K562 (cell line): ENCODE data around the gene IDUA.

Experiments used
- CEBPB ChIP-seq: fragments of 450-650 bp; IDR thresholded peaks from 2 replicates; pipeline ENCODE4 v1.6.1; 2016; ENCODE audit warnings: missing genetic modification characterization, missing compliant biosample characterization
- EZH2 ChIP-seq: IDR thresholded peaks from 2 replicates; pipeline ENCODE4 v1.6.1; 2012; ENCODE audit warnings: low read depth, mild to moderate bottlenecking, inconsistent platforms, low read length, borderline replicate concordance
- HCFC1 ChIP-seq: IDR thresholded peaks from 2 replicates; pipeline ENCODE4 v1.6.1; 2012; ENCODE audit warnings: low read depth, low read length, improper control_type of control experiment
- HNRNPK ChIP-seq: fragments of 200-400 bp; formaldehyde crosslinking; IDR thresholded peaks from one replicate; pipeline ENCODE4 v1.6.1; 2018; ENCODE audit warnings: mild to moderate bottlenecking, low read depth, low read length; ENCODE audit not compliant: poor library complexity, severe bottlenecking
- TF ChIP-seq, protein P1 (sequence below), 2 experiments: fragments of 450-650 bp in 1 of 2; IDR thresholded peaks; 2 replicates each; pipeline ENCODE4 v1.6.1; 2011 to 2017; ENCODE audit warnings: low read depth in 2 of 2, antibody characterized with exemption in 1 of 2, borderline replicate concordance in 1 of 2, low read length in 1 of 2, mild to moderate bottlenecking in 1 of 2, mixed read lengths in 1 of 2; ENCODE audit not compliant: control insufficient read depth in 1 of 2

DNA sequence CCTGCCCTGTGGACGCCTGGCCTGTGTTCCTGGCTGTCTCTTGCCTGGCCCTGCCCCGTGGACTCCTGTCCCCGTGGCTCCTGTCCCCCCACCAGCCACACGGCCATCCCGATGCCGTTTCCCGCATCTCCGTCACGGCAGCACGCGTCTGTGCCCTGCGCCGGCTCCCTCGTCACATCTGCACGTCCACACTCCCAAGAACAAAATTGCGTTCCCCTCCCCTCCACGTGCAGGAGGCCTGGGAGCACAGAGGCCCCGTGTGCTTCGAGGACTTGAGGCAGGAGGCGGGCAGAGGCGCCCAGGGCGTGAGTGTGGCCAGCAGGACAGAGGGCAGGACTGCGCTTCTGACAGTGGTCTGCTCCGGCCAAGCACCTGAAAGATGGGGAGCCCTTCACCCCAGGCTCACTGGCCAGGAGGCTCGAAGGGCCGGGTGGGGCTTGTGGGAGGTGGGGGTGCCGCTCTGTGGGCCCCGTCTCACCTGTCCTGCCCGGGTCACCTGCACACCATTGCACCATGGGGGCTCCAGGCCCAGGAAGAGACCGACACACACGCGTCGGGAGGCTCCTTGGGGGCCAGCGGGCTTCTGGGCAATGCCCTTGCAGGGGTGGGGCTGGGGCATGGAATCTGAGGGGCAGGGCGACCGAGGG is 41.9 kb downstream of the IDUA start:
- TF ChIP-seq CEBPB: no peak
- TF ChIP-seq HNRNPK: no peak
- no peak for TF ChIP-seq HCFC1
- TF ChIP-seq, protein P1, sequence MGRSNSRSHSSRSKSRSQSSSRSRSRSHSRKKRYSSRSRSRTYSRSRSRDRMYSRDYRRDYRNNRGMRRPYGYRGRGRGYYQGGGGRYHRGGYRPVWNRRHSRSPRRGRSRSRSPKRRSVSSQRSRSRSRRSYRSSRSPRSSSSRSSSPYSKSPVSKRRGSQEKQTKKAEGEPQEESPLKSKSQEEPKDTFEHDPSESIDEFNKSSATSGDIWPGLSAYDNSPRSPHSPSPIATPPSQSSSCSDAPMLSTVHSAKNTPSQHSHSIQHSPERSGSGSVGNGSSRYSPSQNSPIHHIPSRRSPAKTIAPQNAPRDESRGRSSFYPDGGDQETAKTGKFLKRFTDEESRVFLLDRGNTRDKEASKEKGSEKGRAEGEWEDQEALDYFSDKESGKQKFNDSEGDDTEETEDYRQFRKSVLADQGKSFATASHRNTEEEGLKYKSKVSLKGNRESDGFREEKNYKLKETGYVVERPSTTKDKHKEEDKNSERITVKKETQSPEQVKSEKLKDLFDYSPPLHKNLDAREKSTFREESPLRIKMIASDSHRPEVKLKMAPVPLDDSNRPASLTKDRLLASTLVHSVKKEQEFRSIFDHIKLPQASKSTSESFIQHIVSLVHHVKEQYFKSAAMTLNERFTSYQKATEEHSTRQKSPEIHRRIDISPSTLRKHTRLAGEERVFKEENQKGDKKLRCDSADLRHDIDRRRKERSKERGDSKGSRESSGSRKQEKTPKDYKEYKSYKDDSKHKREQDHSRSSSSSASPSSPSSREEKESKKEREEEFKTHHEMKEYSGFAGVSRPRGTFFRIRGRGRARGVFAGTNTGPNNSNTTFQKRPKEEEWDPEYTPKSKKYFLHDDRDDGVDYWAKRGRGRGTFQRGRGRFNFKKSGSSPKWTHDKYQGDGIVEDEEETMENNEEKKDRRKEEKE (IDR thresholded peaks at IDR 0.05; ENCODE audit: borderline replicate concordance in 1 of 2, control insufficient read depth in 1 of 2, low read depth in 2 of 2, low read length in 1 of 2): no peak
- TF ChIP-seq EZH2: no peak
